ENCODE results near the gene ARMC6. TPM values are rescaled to one million over a fixed set of nuclear protein-coding genes. Genes with fewer than 3 reads are reported as not detected.

Gene ARMC6
- 74.4 and 96.7 TPM in 2 replicates for polyA plus RNA-seq
- 41.6 and 57.2 TPM in 2 replicates for polyA minus RNA-seq

DNA sequence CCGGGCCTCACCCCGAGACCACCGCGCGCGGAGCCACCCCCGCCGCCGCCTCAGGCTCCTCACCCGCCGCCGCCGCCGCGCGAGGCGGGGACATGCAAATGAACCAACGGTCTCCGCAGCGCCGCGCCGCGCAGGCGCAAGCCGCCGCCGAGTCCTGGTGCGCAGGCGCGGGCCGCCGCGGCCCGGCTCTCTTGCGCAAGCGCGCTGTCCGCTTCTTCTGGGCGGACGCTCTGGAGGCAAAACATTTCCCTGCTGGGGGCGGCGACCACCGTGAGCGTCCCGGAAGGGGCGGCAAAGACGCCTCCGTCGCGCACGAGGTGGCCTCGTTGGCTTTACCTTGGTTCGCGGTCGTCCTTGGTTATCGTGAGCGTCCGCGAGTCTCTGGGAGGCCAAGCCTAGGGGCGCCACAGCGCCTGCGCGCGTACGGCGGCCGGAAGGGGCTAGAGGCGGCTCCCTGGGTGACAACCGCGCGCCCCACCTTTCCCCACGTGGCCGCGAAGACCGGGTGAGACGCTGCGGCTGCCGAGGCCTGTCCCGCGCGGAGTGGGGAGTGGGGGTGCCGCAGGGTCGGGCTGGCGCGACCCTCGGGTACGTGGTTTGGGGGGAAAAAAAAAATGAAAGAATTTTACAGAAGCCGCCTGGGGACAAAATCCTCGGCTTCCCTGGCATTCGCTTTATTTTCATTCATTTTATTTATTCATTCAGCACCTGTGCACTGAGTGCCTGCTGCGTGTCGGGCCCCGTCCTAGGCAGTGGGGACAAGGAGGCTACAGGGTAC, at the start of gene ARMC6, which contains the start of gene SUGP2:
TSS of gene ARMC6 (plus strand) at position 178 of the 778 bp plus-strand sequence. CDS start 607 bp downstream, outside the sequence.
TSS of gene SUGP2 (minus strand) at position 92 of the 778 bp plus-strand sequence. CDS start 2,446 bp downstream, outside the sequence.
- no peak for TF ChIP-seq EZH2 (IDR thresholded peaks at IDR 0.05; ENCODE audit: borderline replicate concordance, insufficient read depth, low read length, poor library complexity, severe bottlenecking)
- no peak for TF ChIP-seq RAD21 (conservative IDR thresholded peaks at IDR 0.05)
- no peak for TF ChIP-seq SMC3 (conservative IDR thresholded peaks at IDR 0.05; ENCODE audit: poor library complexity)
- peak; percentile 79 for TF ChIP-seq POLR2AphosphoS5 (IDR thresholded peaks at IDR 0.05)
- peak; percentile 98 for TF ChIP-seq MXI1 (conservative IDR thresholded peaks at IDR 0.05; ENCODE audit: poor library complexity, severe bottlenecking)
- TF ChIP-seq, protein P1, sequence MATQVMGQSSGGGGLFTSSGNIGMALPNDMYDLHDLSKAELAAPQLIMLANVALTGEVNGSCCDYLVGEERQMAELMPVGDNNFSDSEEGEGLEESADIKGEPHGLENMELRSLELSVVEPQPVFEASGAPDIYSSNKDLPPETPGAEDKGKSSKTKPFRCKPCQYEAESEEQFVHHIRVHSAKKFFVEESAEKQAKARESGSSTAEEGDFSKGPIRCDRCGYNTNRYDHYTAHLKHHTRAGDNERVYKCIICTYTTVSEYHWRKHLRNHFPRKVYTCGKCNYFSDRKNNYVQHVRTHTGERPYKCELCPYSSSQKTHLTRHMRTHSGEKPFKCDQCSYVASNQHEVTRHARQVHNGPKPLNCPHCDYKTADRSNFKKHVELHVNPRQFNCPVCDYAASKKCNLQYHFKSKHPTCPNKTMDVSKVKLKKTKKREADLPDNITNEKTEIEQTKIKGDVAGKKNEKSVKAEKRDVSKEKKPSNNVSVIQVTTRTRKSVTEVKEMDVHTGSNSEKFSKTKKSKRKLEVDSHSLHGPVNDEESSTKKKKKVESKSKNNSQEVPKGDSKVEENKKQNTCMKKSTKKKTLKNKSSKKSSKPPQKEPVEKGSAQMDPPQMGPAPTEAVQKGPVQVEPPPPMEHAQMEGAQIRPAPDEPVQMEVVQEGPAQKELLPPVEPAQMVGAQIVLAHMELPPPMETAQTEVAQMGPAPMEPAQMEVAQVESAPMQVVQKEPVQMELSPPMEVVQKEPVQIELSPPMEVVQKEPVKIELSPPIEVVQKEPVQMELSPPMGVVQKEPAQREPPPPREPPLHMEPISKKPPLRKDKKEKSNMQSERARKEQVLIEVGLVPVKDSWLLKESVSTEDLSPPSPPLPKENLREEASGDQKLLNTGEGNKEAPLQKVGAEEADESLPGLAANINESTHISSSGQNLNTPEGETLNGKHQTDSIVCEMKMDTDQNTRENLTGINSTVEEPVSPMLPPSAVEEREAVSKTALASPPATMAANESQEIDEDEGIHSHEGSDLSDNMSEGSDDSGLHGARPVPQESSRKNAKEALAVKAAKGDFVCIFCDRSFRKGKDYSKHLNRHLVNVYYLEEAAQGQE (IDR thresholded peaks at IDR 0.05; ENCODE audit: borderline replicate concordance), result peak; percentile 57

DNA sequence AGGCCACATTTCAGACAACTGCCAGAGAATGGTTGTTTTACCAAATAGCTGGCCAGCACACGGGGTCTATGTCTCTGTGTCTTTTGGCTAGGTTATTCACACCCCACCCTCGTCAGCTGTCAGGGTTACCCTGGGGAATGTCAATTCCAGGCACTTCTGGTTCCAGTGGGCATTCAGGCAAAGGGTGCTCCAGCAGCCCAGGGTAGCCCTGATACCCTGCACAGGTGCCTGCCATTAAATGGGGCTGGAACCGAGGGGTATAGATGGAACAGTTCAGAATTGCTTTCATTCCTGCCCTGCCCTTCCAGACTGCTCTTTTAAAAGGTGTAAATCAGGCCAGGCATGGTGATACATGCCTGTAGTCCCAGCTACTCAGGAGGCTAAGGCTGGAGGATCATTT, 49.2 kb upstream of the ARMC6 start:
- Histone ChIP-seq H3K9me3 (ENCODE audit: low read length) (no peaks in the 10 kb centered on the region), H3K9me2 (ENCODE audit: insufficient read depth, low read length) (no peaks in the 10 kb centered on the region), H4K20me1 (ENCODE audit: insufficient read depth) (no peaks in the 10 kb centered on the region), H3K79me2 (replicated peaks; ENCODE audit: insufficient read depth, low read length) (no peaks in the 10 kb centered on the region), H3K4me3 (ENCODE audit: low read length) (no peak overlapping the region), H2AFZ (ENCODE audit: low read depth, low read length) (no peak overlapping the region), H3F3A (ENCODE audit: insufficient read depth, low read length, poor library complexity, severe bottlenecking) (no peaks in the 10 kb centered on the region), H3K27ac (ENCODE audit: low read length) (no peak overlapping the region), H3K27me3 (ENCODE audit: insufficient read depth, low read depth, low read length) (no peaks in the 10 kb centered on the region), H3K9ac (ENCODE audit: low read length) (no peak overlapping the region), H3K36me3 (ENCODE audit: insufficient read depth, low read length) (no peaks in the 10 kb centered on the region), H3K4me2 (ENCODE audit: low read length) (no peak overlapping the region)
- TF ChIP-seq, protein P1 (IDR thresholded peaks at IDR 0.05; ENCODE audit: borderline replicate concordance), result no peak
- TF ChIP-seq MXI1 (conservative IDR thresholded peaks at IDR 0.05; ENCODE audit: poor library complexity, severe bottlenecking) (no peak), POLR2AphosphoS5 (IDR thresholded peaks at IDR 0.05) (no peak), EZH2 (IDR thresholded peaks at IDR 0.05; ENCODE audit: borderline replicate concordance, insufficient read depth, low read length, poor library complexity, severe bottlenecking) (no peak), RAD21 (conservative IDR thresholded peaks at IDR 0.05) (no peak), EP300 (conservative IDR thresholded peaks at IDR 0.05; ENCODE audit: poor library complexity, severe bottlenecking) (no peak), TAF1 (IDR thresholded peaks at IDR 0.05; ENCODE audit: low read depth) (no peak), SMC3 (conservative IDR thresholded peaks at IDR 0.05; ENCODE audit: poor library complexity) (no peak)
- TF ChIP-seq, protein P2, sequence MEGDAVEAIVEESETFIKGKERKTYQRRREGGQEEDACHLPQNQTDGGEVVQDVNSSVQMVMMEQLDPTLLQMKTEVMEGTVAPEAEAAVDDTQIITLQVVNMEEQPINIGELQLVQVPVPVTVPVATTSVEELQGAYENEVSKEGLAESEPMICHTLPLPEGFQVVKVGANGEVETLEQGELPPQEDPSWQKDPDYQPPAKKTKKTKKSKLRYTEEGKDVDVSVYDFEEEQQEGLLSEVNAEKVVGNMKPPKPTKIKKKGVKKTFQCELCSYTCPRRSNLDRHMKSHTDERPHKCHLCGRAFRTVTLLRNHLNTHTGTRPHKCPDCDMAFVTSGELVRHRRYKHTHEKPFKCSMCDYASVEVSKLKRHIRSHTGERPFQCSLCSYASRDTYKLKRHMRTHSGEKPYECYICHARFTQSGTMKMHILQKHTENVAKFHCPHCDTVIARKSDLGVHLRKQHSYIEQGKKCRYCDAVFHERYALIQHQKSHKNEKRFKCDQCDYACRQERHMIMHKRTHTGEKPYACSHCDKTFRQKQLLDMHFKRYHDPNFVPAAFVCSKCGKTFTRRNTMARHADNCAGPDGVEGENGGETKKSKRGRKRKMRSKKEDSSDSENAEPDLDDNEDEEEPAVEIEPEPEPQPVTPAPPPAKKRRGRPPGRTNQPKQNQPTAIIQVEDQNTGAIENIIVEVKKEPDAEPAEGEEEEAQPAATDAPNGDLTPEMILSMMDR (IDR thresholded peaks at IDR 0.05; ENCODE audit: poor library complexity, severe bottlenecking), result no peak

More for the DNA sequence above, at the start of gene ARMC6, which contains the start of gene SUGP2:
- peak within 1 kb of the TSS; percentile 69 for H2AFZ ChIP-seq (ENCODE audit: low read depth, low read length)
- peak within 1 kb of the TSS; percentile 95 for H3K9ac ChIP-seq (ENCODE audit: low read length)
- peaks cover 32% of the 10 kb centered on the region for H3K79me2 ChIP-seq (replicated peaks; ENCODE audit: insufficient read depth, low read length)
- H3K36me3 ChIP-seq (ENCODE audit: insufficient read depth, low read length), result no peaks in the 10 kb centered on the region
- H3K9me3 ChIP-seq (ENCODE audit: low read length), result no peaks in the 10 kb centered on the region
- H4K20me1 ChIP-seq (ENCODE audit: insufficient read depth), result no peaks in the 10 kb centered on the region
- no peaks in the 10 kb centered on the region for H3K27me3 ChIP-seq (ENCODE audit: insufficient read depth, low read depth, low read length)
- H3K4me3 ChIP-seq (ENCODE audit: low read length), result peak within 1 kb of the TSS; percentile 88
- no peaks in the 10 kb centered on the region for H3K9me2 ChIP-seq (ENCODE audit: insufficient read depth, low read length)
- peak within 1 kb of the TSS; percentile 97 for H3K27ac ChIP-seq (ENCODE audit: low read length)
- peak within 1 kb of the TSS; percentile 99 for H3K4me2 ChIP-seq (ENCODE audit: low read length)
- H3F3A ChIP-seq (ENCODE audit: insufficient read depth, low read length, poor library complexity, severe bottlenecking), result no peaks in the 10 kb centered on the region
